ENCODE measurements around the gene LRRK1. TPM values are rescaled to one million over a fixed set of nuclear protein-coding genes. Genes with fewer than 3 reads are reported as not detected.

LRRK1 gene
- polyA plus RNA-seq, 1 of the 3 experiments (the other 2 are of a cell fraction): 6.9 TPM

DNA sequence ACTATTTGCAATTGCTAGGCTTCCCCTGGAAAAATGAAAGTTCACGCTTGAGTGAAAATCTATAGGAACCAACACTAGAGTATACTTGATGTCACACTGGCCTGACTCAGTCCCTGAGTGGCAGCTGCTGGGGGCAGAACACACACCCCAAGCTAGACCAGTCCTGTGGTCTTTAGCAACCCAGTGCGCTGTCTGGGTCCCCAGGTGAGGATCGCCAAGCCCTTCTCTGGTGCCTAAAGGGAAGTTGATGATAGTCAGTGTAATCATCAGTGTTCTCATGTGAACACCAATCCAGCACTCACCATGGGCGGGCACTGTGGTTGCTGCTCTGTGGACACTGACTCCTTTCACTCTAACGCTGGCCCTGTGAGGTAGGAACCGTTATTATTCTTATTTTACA lies 28.3 kb upstream of the LRRK1 start:
- Histone ChIP-seq H2AFZ (ENCODE audit: low read depth) (no peak overlapping the region), H3K4me3 (ENCODE audit: low read depth in 2 of 2, low read length in 1 of 2) (no peak overlapping the region), H3K27ac (ENCODE audit: low read depth in 2 of 2, low read length in 1 of 2) (no peak overlapping the region; a peak in 1 of 4 replicates), H3K27me3 (ENCODE audit: insufficient read depth) (no peaks in the 10 kb centered on the region), H3K4me2 (no peak overlapping the region), H4K20me1 (ENCODE audit: insufficient read depth) (no peaks in the 10 kb centered on the region), H3K36me3 (replicated peaks in 1 of 2; ENCODE audit: control insufficient read depth in 1 of 2, insufficient read depth in 2 of 2, low read length in 1 of 2) (no peaks in the 10 kb centered on the region), H3K9me3 (no peaks in the 10 kb centered on the region), H3K4me1 (ENCODE audit: control insufficient read depth in 1 of 2, insufficient read depth in 2 of 2, low read depth in 1 of 2, low read length in 1 of 2) (peaks cover 0 to 2% of the 10 kb centered on the region in 2 experiments; a peak in 1 of 4 replicates), H3F3A (replicated peaks; ENCODE audit: insufficient read depth) (no peaks in the 10 kb centered on the region), H3K79me2 (ENCODE audit: insufficient read depth) (no peaks in the 10 kb centered on the region), H3K9ac (no peak overlapping the region), H3K9me2 (no peaks in the 10 kb centered on the region)
- WGBS (ENCODE audit: low lambda C conversion rate): 75% methylated on average over 6 of the region's 6 CpGs
- no peak for TF ChIP-seq NFIC (IDR thresholded peaks at IDR 0.05; ENCODE audit: borderline replicate concordance)
- CTCF ChIA-PET: no interaction called here
- POLR2A ChIA-PET: no interaction called here
- DNase-seq: no peak

DNA sequence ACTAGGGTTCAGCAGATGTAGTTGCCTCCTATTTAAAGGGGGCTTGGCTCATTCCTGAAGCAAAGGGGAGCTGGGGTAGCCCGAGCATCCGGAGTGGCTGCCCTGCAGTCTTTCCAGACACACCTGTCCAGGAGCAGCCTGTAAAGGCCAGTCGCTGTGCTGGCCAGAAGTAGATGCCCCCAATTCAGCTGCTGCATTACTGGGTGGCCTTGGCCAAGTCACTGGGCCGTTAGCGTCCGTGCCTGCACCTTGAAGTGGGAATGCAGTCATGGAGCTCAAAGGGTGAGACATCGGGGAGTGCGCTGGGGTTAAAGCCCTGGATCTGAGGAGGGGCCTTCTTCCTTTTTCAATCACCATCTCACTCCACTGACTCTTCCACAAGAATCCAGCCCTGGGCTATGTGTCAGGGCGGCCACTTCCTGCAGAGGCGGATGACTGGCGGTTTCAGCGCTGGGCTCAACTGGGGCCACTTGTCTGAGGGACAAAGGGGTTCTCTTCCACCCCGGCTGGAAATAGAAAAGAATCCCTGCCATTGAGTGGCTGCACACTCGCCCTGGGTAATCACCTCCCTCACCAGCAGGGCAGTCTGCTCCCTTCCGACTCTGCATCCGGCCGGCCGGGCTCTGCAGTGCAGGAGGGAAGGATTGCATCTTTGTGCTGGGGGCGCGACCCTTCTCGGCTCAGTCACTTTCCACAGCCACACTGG lies 27.7 kb upstream of the LRRK1 start:
- ChIA-PET CTCF (interaction anchor here (0.7 to 1.3 kb wide), 3 partner anchors 10 to 115 kb away, joined by 3 to 4 read pairs (median 3); no protein-coding TSS in a partner anchor), POLR2A (no interaction called here)
- Histone ChIP-seq H3K4me1 (ENCODE audit: control insufficient read depth in 1 of 2, insufficient read depth in 2 of 2, low read depth in 1 of 2, low read length in 1 of 2) (no peaks in the 10 kb centered on the region; a peak in 1 of 4 replicates), H3F3A (replicated peaks; ENCODE audit: insufficient read depth) (no peaks in the 10 kb centered on the region), H3K4me3 (ENCODE audit: low read depth in 2 of 2, low read length in 1 of 2) (no peak overlapping the region), H3K27me3 (ENCODE audit: insufficient read depth) (no peaks in the 10 kb centered on the region), H3K9me2 (no peaks in the 10 kb centered on the region), H3K36me3 (replicated peaks in 1 of 2; ENCODE audit: control insufficient read depth in 1 of 2, insufficient read depth in 2 of 2, low read length in 1 of 2) (no peaks in the 10 kb centered on the region), H3K79me2 (ENCODE audit: insufficient read depth) (no peaks in the 10 kb centered on the region), H3K27ac (ENCODE audit: low read depth in 2 of 2, low read length in 1 of 2) (no peak overlapping the region; a peak in 1 of 4 replicates), H3K4me2 (no peak overlapping the region), H4K20me1 (ENCODE audit: insufficient read depth) (no peaks in the 10 kb centered on the region), H3K9me3 (no peaks in the 10 kb centered on the region), H3K9ac (no peak overlapping the region), H2AFZ (ENCODE audit: low read depth) (no peak overlapping the region)
- no peak for TF ChIP-seq ELF1 (IDR thresholded peaks at IDR 0.05)
- no peak for TF ChIP-seq NRF1 (IDR thresholded peaks at IDR 0.05; ENCODE audit: low read depth, low read length)
- no peak for TF ChIP-seq REST (IDR thresholded peaks at IDR 0.05; ENCODE audit: low read depth, low read length)
- TF ChIP-seq, protein P1, sequence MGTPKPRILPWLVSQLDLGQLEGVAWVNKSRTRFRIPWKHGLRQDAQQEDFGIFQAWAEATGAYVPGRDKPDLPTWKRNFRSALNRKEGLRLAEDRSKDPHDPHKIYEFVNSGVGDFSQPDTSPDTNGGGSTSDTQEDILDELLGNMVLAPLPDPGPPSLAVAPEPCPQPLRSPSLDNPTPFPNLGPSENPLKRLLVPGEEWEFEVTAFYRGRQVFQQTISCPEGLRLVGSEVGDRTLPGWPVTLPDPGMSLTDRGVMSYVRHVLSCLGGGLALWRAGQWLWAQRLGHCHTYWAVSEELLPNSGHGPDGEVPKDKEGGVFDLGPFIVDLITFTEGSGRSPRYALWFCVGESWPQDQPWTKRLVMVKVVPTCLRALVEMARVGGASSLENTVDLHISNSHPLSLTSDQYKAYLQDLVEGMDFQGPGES (IDR thresholded peaks at IDR 0.05; ENCODE audit: low read depth, low read length): no peak
- TF ChIP-seq NFIC (IDR thresholded peaks at IDR 0.05; ENCODE audit: borderline replicate concordance): no peak
- TF ChIP-seq, protein P2, sequence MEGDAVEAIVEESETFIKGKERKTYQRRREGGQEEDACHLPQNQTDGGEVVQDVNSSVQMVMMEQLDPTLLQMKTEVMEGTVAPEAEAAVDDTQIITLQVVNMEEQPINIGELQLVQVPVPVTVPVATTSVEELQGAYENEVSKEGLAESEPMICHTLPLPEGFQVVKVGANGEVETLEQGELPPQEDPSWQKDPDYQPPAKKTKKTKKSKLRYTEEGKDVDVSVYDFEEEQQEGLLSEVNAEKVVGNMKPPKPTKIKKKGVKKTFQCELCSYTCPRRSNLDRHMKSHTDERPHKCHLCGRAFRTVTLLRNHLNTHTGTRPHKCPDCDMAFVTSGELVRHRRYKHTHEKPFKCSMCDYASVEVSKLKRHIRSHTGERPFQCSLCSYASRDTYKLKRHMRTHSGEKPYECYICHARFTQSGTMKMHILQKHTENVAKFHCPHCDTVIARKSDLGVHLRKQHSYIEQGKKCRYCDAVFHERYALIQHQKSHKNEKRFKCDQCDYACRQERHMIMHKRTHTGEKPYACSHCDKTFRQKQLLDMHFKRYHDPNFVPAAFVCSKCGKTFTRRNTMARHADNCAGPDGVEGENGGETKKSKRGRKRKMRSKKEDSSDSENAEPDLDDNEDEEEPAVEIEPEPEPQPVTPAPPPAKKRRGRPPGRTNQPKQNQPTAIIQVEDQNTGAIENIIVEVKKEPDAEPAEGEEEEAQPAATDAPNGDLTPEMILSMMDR (IDR thresholded peaks at IDR 0.05): no peak
- TF ChIP-seq, protein P3, sequence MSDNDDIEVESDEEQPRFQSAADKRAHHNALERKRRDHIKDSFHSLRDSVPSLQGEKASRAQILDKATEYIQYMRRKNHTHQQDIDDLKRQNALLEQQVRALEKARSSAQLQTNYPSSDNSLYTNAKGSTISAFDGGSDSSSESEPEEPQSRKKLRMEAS (IDR thresholded peaks at IDR 0.05; ENCODE audit: low read depth): no peak
- no peak for TF ChIP-seq FOSL2 (IDR thresholded peaks at IDR 0.05; ENCODE audit: borderline replicate concordance, low read depth)
- WGBS (ENCODE audit: low lambda C conversion rate): 92% methylated on average over 18 of the region's 21 CpGs
- no peak for DNase-seq
